ENCODE data around the gene DEFB131B. TPM values are rescaled to one million over a fixed set of nuclear protein-coding genes. Genes with fewer than 3 reads are reported as not detected.
"Not testable (repeated sequence)": the region's sequence is repeated elsewhere in the genome, so short reads cannot be mapped to it uniquely, and the experiment has no call there.

Gene DEFB131B
- total and polyA plus RNA-seq, 2 donors from 2014 or later = not detected

DNA sequence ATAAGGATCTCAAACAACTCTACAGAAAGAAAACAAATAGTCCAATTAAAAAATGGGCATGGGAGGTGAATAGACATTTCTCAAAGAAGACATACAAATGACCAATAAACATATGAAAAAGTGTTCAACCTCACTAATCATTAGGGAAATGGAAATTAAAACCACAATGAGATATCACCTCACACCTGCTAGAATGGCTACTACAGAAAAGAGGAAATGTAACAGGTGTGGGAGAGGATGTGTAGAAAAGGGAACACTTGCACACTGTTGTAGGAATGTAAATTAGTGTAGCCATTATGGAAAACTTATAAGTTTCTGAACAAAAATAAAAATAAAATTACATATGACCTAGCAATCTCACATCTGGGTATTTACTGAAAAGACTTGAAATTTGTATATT, 7.6 kb upstream of the DEFB131B start:
- H3K4me1 ChIP-seq (ENCODE audit: control insufficient read depth in 2 of 3, insufficient read depth in 2 of 3, low read depth in 1 of 3, low read length in 3 of 3); H3K9ac ChIP-seq (ENCODE audit: low read length in 3 of 3); H3K9me3 ChIP-seq (ENCODE audit: control insufficient read depth in 2 of 3, insufficient read depth in 1 of 3, low read length in 3 of 3); H3K27ac ChIP-seq (ENCODE audit: low read depth in 2 of 2, low read length in 2 of 2); H3K27me3 ChIP-seq (ENCODE audit: control insufficient read depth, insufficient read depth, low read length); H3K4me3 ChIP-seq (ENCODE audit: low read length in 3 of 3); intact Hi-C loops (cut with DNase I); DNase-seq; H3K36me3 ChIP-seq (ENCODE audit: control insufficient read depth in 2 of 3, insufficient read depth in 3 of 3, low read length in 3 of 3): not testable (repeated sequence)
- FAIRE-seq = peak; percentile 17

DNA sequence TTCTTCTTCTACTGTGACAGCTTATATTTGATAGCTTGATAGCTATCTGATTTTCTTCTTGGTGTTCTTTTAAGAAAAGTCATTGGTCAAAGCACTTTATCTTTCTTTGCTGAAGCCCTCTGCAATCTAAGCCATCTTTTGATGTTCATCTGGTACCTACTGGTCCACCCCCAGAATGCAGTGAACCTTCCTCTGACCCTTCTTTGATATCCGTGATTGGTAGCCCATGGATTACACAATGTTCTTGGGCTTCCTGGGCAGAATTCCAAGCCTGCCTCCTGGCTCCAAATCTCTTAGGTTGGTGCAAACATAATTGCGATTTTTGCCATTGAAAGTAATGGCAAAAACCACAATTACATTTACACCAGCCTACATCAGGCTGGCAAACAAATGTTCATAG, 2.0 kb upstream of the DEFB131B start:
- FAIRE-seq; intact Hi-C loops (cut with DNase I); H3K9me3 ChIP-seq (ENCODE audit: control insufficient read depth in 2 of 3, insufficient read depth in 1 of 3, low read length in 3 of 3); H3K9ac ChIP-seq (ENCODE audit: low read length in 3 of 3); H3K4me3 ChIP-seq (ENCODE audit: low read length in 3 of 3); DNase-seq; H3K36me3 ChIP-seq (ENCODE audit: control insufficient read depth in 2 of 3, insufficient read depth in 3 of 3, low read length in 3 of 3); H3K27me3 ChIP-seq (ENCODE audit: control insufficient read depth, insufficient read depth, low read length); H3K4me1 ChIP-seq (ENCODE audit: control insufficient read depth in 2 of 3, insufficient read depth in 2 of 3, low read depth in 1 of 3, low read length in 3 of 3); H3K27ac ChIP-seq (ENCODE audit: low read depth in 2 of 2, low read length in 2 of 2): not testable (repeated sequence)

- H3K27me3 ChIP-seq (ENCODE audit: control insufficient read depth, insufficient read depth, low read length); H3K4me1 ChIP-seq (ENCODE audit: control insufficient read depth in 2 of 3, insufficient read depth in 2 of 3, low read depth in 1 of 3, low read length in 3 of 3); intact Hi-C loops (cut with DNase I); H3K27ac ChIP-seq (ENCODE audit: low read depth in 2 of 2, low read length in 2 of 2); FAIRE-seq; H3K9ac ChIP-seq (ENCODE audit: low read length in 3 of 3); DNase-seq; H3K36me3 ChIP-seq (ENCODE audit: control insufficient read depth in 2 of 3, insufficient read depth in 3 of 3, low read length in 3 of 3); H3K9me3 ChIP-seq (ENCODE audit: control insufficient read depth in 2 of 3, insufficient read depth in 1 of 3, low read length in 3 of 3); H3K4me3 ChIP-seq (ENCODE audit: low read length in 3 of 3): not testable (repeated sequence)
These were observed 7.6 kb downstream of the DEFB131B start for GRCh38 chr11:71885806-71886205.

- FAIRE-seq; H3K36me3 ChIP-seq (ENCODE audit: control insufficient read depth in 2 of 3, insufficient read depth in 3 of 3, low read length in 3 of 3); H3K27ac ChIP-seq (ENCODE audit: low read depth in 2 of 2, low read length in 2 of 2); H3K9ac ChIP-seq (ENCODE audit: low read length in 3 of 3); H3K4me3 ChIP-seq (ENCODE audit: low read length in 3 of 3); intact Hi-C loops (cut with DNase I); H3K4me1 ChIP-seq (ENCODE audit: control insufficient read depth in 2 of 3, insufficient read depth in 2 of 3, low read depth in 1 of 3, low read length in 3 of 3); H3K27me3 ChIP-seq (ENCODE audit: control insufficient read depth, insufficient read depth, low read length); H3K9me3 ChIP-seq (ENCODE audit: control insufficient read depth in 2 of 3, insufficient read depth in 1 of 3, low read length in 3 of 3): not testable (repeated sequence)
- peak in 4 of 5 donors; percentile 28 to 53 (median 43) for DNase-seq
These were observed 10.2 kb downstream of the DEFB131B start for GRCh38 chr11:71888335-71889010.

DNA sequence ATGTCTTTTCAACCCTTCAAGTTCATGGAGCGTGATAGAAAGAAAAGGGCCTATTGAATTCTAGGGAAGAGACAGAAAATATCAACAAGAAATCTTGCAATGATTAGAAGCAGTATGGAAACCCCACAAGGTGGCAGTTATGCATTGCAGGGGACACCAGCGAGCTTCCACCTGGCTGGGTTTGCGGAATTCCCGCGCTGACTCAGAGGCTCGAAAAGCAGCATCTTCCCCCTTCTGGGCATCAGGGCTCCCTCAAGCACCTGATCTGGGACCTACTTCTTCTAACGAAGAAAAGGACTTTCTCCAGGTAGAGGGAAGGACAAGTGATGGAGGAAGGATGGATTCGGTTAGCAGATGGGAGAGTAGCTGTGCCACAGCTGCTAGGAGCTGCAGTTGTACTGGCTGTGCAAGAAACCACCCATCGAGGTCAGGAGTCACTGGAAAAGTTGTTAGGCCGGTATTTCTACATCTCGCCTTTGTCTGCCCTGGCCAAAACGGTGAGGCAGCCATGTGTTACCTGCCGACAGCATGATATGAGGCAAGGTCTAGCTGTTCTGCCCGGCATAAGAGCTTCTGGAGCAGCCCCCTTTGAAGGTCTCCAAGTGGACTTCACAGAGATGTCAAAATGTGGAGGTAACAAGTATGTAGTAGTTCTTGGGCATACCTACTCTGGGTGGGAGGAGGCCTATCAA, 11.1 kb downstream of the DEFB131B start:
- H3K9me3 ChIP-seq (ENCODE audit: control insufficient read depth in 2 of 3, insufficient read depth in 1 of 3, low read length in 3 of 3); H3K36me3 ChIP-seq (ENCODE audit: control insufficient read depth in 2 of 3, insufficient read depth in 3 of 3, low read length in 3 of 3); H3K4me1 ChIP-seq (ENCODE audit: control insufficient read depth in 2 of 3, insufficient read depth in 2 of 3, low read depth in 1 of 3, low read length in 3 of 3); H3K9ac ChIP-seq (ENCODE audit: low read length in 3 of 3); FAIRE-seq; intact Hi-C loops (cut with DNase I); H3K27ac ChIP-seq (ENCODE audit: low read depth in 2 of 2, low read length in 2 of 2); H3K4me3 ChIP-seq (ENCODE audit: low read length in 3 of 3); H3K27me3 ChIP-seq (ENCODE audit: control insufficient read depth, insufficient read depth, low read length): not testable (repeated sequence)
- DNase-seq = peak in 2 of 5 donors; percentile 10 to 21

- no peak for DNase-seq
- H3K9ac ChIP-seq (ENCODE audit: low read length in 3 of 3) = no peak overlapping the region
- H3K4me1 ChIP-seq (ENCODE audit: control insufficient read depth in 2 of 3, insufficient read depth in 2 of 3, low read depth in 1 of 3, low read length in 3 of 3) = no peaks in the 10 kb centered on the region
- H3K27ac ChIP-seq (ENCODE audit: low read depth in 2 of 2, low read length in 2 of 2) = no peak overlapping the region
- no peaks in the 10 kb centered on the region for H3K36me3 ChIP-seq (ENCODE audit: control insufficient read depth in 2 of 3, insufficient read depth in 3 of 3, low read length in 3 of 3)
- intact Hi-C loops (cut with DNase I) = no loop called here
- TF ChIP-seq CTCF (IDR thresholded peaks at IDR 0.05; ENCODE audit: borderline replicate concordance, extremely low read depth, insufficient read depth) = no peak
- H3K27me3 ChIP-seq (ENCODE audit: control insufficient read depth, insufficient read depth, low read length) = no peaks in the 10 kb centered on the region
- no peak overlapping the region for H3K4me3 ChIP-seq (ENCODE audit: low read length in 3 of 3)
- no peaks in the 10 kb centered on the region for H3K9me3 ChIP-seq (ENCODE audit: control insufficient read depth in 2 of 3, insufficient read depth in 1 of 3, low read length in 3 of 3)
- no peak for FAIRE-seq
These were observed 17.7 kb downstream of the DEFB131B start for GRCh38 chr11:71895961-71896360.

- H3K9ac ChIP-seq (ENCODE audit: low read length in 3 of 3); H3K27me3 ChIP-seq (ENCODE audit: control insufficient read depth, insufficient read depth, low read length); H3K4me3 ChIP-seq (ENCODE audit: low read length in 3 of 3); FAIRE-seq; H3K36me3 ChIP-seq (ENCODE audit: control insufficient read depth in 2 of 3, insufficient read depth in 3 of 3, low read length in 3 of 3); H3K4me1 ChIP-seq (ENCODE audit: control insufficient read depth in 2 of 3, insufficient read depth in 2 of 3, low read depth in 1 of 3, low read length in 3 of 3); DNase-seq; intact Hi-C loops (cut with DNase I); H3K27ac ChIP-seq (ENCODE audit: low read depth in 2 of 2, low read length in 2 of 2); H3K9me3 ChIP-seq (ENCODE audit: control insufficient read depth in 2 of 3, insufficient read depth in 1 of 3, low read length in 3 of 3): not testable (repeated sequence)
These were observed 22.9 kb downstream of the DEFB131B start for GRCh38 chr11:71901137-71901536.
